Pons (tissue), 1 donor: ENCODE data around the gene PDCD2L.
"Not testable (repeated sequence)": the region's sequence is repeated elsewhere in the genome, so short reads cannot be mapped to it uniquely, and the experiment has no call there.

Source experiments
- DNase-seq: peaks from one replicate; pipeline ENCODE4 v3.0.0-alpha.2; 2016; ENCODE audit warnings: low spot score

PDCD2L gene, protein sequence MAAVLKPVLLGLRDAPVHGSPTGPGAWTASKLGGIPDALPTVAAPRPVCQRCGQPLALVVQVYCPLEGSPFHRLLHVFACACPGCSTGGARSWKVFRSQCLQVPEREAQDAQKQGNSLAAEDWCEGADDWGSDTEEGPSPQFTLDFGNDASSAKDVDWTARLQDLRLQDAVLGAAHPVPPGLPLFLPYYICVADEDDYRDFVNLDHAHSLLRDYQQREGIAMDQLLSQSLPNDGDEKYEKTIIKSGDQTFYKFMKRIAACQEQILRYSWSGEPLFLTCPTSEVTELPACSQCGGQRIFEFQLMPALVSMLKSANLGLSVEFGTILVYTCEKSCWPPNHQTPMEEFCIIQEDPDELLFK

DNA sequence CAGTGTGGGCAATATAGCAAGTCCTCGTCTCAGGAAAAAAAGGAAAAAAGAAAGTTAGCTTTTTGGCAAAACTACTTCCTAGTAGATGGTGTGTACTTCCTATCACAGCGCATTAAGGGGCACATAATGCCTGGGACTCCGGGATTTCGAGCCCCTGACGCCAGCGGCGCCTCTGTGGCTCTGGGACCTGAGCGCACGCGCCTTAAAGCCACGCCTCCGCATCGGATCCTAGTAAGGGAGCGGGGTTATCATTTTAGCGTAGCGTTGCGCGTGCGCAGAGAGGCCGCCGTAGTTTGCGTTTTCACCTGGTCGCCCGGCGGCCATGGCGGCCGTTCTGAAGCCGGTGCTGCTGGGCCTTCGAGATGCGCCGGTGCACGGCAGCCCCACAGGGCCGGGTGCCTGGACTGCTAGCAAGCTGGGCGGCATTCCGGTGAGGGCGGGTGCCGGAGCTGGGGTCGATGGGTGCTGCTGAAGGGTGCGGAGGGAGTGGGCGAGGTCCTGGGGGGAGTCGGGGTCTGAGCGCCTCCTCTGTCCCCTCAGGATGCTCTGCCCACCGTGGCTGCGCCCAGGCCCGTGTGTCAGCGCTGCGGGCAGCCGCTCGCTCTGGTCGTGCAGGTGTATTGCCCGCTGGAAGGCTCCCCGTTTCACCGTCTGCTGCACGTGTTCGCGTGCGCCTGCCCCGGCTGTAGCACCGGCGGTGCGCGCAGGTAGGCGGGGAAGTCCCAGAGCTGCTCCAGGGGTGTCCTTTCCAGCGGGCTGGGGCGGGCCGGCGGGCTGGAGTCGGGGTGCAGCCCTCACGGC is at the start of gene PDCD2L:
PDCD2L (plus strand) TSS at position 291 of the 801 bp plus-strand sequence; CDS start at position 323, 32 bp downstream.
- DNase-seq: peak; percentile 76

- no peak for DNase-seq
These were observed 49.0 kb upstream of the PDCD2L start for GRCh38 chr19:34355201-34355600.

DNA sequence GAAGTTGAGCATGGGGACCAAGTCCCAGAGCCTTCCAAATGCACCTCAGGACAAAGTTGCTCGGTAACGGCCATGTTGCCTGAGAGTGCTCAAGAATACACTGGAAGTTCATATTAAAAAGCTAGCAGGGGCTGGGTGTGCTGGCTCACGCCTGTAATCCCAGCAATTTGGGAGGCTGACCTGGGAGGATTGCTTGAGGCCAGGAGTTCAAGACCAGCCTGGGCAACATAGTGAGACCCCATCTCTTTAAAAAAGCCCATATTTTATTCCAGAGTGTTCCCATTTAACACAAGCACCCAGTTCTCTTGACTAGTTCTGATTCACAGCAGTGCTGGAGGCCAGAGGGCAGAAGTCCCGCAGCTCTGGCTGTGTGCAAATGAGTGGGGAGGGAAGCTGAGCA is 47.3 kb upstream of the PDCD2L start:
- DNase-seq: no peak

- DNase-seq: no peak
These were observed 46.8 kb upstream of the PDCD2L start for GRCh38 chr19:34357431-34357830.

DNA sequence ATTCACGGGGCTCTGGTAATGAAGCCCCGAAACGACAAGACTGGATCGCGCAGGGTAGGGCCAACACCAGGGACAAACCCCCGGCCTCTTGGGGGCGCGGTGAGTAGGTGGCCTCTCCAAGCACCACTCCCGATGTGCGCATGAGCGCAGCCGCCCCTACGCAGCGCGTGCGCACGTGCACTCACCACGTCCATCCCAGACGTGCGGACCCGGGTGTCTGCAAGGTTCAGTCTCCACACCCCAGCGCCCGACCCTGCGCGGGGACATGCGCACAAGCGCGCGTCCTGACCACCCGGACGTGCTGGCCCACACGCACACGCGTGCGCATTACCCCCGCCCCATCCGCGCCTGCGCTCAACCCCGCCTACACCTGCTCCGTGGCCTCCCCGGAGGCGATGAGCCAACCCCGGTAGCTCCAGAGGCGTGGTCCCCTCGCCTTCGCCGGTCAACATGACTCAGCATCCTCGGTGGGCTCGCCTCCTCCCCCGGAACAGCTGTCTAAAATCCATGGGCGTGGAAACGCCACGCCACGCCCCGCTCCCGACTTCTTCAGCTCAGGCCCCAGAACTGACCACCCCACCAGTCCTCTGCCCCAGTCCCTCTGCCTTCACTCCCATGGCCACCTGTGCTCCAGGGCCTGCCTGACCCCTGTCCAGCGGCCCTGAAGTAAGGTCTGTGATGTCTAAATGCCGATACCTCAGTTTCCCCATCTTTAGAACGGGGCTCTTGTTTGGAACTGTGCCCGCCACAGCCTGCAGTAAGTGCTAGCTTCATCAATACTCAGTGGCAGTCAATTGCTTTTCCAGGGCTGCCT is 44.9 kb upstream of the PDCD2L start:
- peak; percentile 88 for DNase-seq

DNA sequence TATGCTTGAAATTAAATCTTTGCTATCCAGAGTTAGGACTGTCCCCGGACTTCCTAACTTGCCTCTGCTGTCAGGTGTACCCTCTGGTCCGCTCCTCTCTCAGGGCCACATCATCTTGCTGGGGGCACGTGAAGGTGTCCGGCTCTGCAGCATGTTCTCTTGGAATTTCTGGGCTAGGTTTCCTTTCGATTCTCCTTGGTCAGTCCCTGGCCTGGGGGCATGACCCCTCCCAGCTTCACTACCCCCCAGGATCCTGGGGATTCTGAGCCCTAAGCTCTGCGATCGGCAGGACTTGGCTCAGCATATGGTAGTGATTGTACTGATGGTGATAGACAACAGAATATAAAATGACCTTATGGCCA is 44.3 kb upstream of the PDCD2L start:
- DNase-seq: no peak

DNA sequence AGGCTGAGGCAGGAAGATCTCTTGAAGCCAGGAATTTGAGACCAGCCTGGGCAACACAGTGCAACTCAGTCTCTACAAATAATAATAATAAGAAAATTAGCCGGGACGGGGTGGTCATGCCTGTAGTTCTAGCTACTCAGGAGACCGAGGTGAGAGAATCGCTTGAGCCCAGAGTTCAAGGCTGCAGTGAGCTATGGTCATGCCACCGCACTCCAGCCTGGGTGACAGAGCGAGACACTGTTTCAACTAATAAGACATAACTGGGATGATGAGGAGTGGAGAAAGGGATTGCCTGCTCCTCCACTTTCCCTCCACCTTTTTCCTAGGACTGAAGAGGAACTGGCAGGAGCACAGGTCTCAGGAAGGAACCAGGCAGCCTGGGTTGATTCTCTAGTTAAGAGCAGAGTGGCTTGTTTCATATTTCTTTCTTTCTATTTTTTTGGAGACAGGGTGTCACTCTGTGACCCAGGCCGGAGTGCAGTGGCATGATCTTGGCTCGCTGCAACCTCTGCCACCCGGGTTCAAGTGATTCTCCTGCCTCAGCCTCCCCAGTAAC is 43.8 kb upstream of the PDCD2L start:
- DNase-seq: no peak

GRCh38 chr19:34362679-34363069 is 41.5 kb upstream of the PDCD2L start:
- DNase-seq: no peak

DNA sequence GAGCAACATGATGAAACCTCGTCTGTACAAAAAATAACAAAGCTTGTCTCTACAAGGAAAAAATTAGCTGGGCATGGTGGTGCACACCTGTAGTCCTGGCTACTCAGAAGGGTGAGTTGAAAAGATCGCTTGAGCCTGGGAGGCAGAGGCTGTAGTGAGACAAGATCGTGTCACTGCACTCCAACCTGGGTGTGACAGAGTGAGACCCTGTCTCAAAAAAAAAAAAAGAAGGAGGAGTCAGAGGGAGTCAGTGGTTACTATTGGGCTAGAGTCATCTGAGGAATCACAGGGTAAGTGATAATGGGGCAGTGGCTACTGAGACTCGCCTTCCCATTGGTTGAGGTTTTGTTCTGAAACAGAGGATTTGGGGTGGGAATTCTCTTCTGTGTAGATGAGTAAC is 41.1 kb upstream of the PDCD2L start:
- DNase-seq: no peak

- DNase-seq: no peak
These were observed 40.3 kb upstream of the PDCD2L start for GRCh38 chr19:34363930-34364329.

DNA sequence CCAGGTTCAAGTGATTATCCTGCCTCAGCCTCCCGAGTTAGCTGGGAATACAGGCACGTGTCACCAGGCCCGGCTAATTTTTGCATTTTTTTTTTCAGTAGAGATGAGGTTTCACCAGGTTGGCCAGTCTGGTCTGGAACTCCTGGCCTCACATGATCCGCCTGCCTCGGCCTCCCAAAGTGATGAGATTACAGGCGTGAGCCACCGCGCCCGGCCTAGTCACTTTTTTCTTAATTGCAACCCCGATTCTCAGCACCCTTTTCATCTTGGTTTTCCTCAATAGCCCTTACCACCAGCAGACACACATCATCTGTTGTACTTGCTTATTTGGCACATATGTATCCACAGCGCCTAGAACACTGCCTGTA is 39.8 kb upstream of the PDCD2L start:
- DNase-seq: no peak

DNA sequence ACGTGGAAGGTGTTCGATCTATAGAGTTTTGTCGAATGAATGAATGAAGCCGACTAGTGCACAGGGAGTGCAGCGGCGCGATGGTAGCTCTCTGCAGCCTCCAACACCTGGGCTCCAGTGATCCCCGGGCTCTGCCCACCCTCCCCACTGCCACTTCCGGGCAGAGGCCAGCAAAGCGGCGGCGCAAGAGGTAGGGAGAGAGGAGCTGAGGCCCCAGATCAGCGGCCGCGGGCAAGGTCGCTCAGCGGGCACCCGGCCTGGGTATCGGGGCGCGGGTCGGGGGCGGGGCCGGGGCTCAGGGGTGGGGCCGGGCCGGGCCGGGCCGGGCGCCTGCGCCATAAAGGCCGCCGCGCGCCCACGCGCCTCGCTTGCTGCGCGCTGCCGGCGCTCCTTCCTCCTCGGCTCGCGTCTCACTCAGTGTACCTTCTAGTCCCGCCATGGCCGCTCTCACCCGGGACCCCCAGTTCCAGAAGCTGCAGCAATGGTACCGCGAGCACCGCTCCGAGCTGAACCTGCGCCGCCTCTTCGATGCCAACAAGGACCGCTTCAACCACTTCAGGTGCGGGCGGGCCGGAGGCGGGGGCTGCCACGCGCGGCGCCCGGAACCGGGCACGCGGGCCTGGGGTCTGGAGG is 39.3 kb upstream of the PDCD2L start, which contains the start of gene GPI:
GPI (plus strand) TSS at position 367 of the 633 bp plus-strand sequence; CDS start at position 438, 71 bp downstream.
- peak; percentile 31 for DNase-seq

DNA sequence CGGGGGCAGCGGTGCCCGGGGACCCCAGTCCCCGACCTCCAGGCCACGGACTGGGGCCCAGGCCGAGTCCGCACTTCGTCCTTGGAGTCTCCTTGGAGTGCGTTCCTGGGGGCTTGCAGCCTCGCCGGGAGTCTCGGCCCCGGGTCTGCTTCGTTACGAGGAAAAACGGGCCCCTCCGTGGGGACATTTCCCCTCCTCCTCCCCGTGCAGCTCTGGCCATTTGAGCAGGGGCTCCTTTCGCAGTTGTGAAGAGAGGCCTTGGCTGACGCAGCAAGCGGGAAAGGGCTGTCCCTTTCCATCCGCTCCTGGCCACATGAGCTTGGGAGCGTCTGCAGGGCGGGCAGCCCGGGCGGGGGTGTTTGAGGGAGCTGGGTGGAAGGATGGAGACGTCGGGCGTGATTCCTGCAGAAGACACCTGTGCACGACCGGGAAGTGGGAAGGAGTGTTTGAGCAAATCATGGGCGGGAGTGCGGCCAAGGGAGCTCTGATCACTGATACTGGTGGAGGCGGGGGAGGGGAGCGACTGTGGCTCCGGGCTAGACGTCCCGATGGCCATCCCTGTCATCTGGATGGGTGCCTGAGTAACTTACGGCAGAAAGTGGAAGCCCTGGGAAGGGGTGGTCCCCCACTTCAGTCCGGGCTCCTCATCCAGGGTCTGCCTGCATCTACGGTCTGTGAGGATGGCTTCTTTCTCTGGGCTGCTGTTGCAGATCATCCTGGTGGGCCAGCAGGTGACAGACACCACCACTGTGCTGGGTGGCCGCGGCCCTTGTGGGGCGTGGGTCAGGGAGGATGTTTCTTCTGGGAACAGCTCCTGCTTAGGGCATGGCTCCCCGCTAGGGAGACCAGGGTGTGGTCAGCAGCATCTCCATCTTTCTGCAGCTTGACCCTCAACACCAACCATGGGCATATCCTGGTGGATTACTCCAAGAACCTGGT is 38.5 kb upstream of the PDCD2L start:
- no peak for DNase-seq

- no peak for DNase-seq
These were observed 37.2 kb upstream of the PDCD2L start for GRCh38 chr19:34366738-34367623.

GRCh38 chr19:34367624-34367957 is 36.6 kb upstream of the PDCD2L start:
- DNase-seq: no peak

- no peak for DNase-seq
These were observed 35.9 kb upstream of the PDCD2L start for GRCh38 chr19:34368338-34368737.

GRCh38 chr19:34369166-34369565 is 35.0 kb upstream of the PDCD2L start:
- not testable (repeated sequence) for DNase-seq

DNA sequence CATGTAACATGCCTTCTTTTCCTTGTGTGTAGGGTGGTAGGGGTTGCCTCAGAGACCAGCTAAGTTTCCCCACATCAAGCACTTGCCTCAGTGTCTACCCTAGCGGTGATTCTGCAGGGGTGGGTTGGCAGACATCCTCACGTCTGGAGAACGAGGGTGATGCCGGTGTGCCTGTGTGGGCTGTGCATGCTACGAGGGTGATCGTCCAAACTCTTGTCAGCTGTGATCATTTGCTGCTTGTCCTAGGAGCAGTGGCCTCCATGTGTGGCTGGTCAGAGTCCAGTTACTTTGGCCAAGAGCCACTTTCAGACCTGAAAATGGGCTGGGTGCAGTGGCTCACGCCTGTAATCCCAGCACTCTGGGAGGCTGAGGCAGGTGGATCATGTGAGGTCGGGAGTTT is 34.1 kb upstream of the PDCD2L start:
- no peak for DNase-seq

GRCh38 chr19:34370983-34371382 is 33.2 kb upstream of the PDCD2L start:
- DNase-seq: no peak
